Activated naive CD8-positive, alpha-beta T cell treated with anti-CD3 and anti-CD28 coated beads for 36 hours (primary cell): ENCODE measurements around the gene BARX1. TPM values are rescaled to one million over a fixed set of nuclear protein-coding genes. Genes with fewer than 3 reads are reported as not detected.

Source experiments
- DNase-seq: peaks from one replicate; pipeline ENCODE4 v3.0.0; 2021
- H3K27ac Mint-ChIP-seq: one replicate; pipeline ENCODE4 v1.8.0; 2022; ENCODE audit warnings: mild to moderate bottlenecking, moderate library complexity, mixed read lengths
- H3K27me3 Mint-ChIP-seq: one replicate; pipeline ENCODE4 v1.8.0; 2022; ENCODE audit warnings: mild to moderate bottlenecking, mixed read lengths
- H3K36me3 Mint-ChIP-seq: one replicate; pipeline ENCODE4 v1.8.0; 2021; ENCODE audit warnings: mild to moderate bottlenecking, mixed read lengths
- H3K4me1 Mint-ChIP-seq: one replicate; pipeline ENCODE4 v1.8.0; 2021; ENCODE audit warnings: mixed read lengths
- H3K4me3 Mint-ChIP-seq: one replicate; pipeline ENCODE4 v1.8.0; 2022; ENCODE audit warnings: mild to moderate bottlenecking, moderate library complexity, mixed read lengths
- H3K9me3 Mint-ChIP-seq: one replicate; pipeline ENCODE4 v1.8.0; 2022; ENCODE audit warnings: mixed read lengths
- total RNA-seq, 2 experiments: library from RNA; stranded (reverse); gene quantifications; one replicate each; pipeline ENCODE4 v1.2.3, GENCODE V29; 2021

BARX1 gene
- total RNA-seq, 2 experiments from 2014 or later: 2.9 to 3.8 TPM

DNA sequence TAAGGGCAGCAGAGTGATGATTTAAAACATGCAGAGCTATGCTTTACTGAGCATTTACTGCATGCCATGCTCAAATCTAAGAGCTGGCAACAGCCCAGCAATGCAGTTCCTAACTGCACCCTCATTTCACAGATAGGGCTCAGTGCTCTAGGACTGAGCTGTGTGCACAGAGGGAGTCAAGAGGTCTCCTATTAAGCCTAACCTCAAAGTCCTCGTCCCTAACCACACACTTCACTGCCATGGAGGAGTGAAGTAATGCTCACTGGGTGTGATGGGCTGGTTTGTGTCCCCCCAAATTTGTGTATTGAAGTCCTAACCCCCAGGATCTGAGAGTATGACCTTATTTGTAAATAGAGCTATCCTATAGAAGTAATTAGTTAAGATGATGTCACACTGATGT lies 25.9 kb downstream of the BARX1 start:
- Mint-ChIP-seq H3K36me3 (no peaks in the 10 kb centered on the region), H3K27ac (no peak overlapping the region), H3K9me3 (no peaks in the 10 kb centered on the region), H3K4me1 (no peaks in the 10 kb centered on the region), H3K4me3 (no peak overlapping the region), H3K27me3 (peaks cover 27% of the 10 kb centered on the region)
- no peak for DNase-seq

DNA sequence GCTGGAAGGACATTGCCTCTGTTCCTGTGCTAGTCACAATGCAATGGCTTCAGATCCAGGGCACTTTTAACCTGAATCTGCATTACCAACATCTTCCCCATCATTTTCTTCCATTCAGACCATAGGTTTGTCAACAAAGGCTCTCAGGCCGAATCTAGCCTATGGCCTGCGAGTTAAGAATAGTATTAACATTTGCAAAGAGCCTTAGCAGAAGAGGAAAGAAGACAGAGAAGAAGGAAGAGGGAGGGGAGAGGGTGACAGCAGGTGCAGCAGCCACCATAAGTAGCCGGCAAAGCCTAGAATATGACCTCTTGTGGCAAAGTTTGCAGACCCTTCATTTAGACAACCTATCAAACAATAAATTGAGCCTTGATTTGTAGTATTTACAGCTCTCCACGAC lies 32.6 kb downstream of the BARX1 start:
- H3K27me3 Mint-ChIP-seq: peaks cover 12% of the 10 kb centered on the region
- no peak overlapping the region for H3K4me3 Mint-ChIP-seq
- H3K9me3 Mint-ChIP-seq: no peaks in the 10 kb centered on the region
- H3K4me1 Mint-ChIP-seq: no peaks in the 10 kb centered on the region
- no peak overlapping the region for H3K27ac Mint-ChIP-seq
- no peak for DNase-seq
- no peaks in the 10 kb centered on the region for H3K36me3 Mint-ChIP-seq

DNA sequence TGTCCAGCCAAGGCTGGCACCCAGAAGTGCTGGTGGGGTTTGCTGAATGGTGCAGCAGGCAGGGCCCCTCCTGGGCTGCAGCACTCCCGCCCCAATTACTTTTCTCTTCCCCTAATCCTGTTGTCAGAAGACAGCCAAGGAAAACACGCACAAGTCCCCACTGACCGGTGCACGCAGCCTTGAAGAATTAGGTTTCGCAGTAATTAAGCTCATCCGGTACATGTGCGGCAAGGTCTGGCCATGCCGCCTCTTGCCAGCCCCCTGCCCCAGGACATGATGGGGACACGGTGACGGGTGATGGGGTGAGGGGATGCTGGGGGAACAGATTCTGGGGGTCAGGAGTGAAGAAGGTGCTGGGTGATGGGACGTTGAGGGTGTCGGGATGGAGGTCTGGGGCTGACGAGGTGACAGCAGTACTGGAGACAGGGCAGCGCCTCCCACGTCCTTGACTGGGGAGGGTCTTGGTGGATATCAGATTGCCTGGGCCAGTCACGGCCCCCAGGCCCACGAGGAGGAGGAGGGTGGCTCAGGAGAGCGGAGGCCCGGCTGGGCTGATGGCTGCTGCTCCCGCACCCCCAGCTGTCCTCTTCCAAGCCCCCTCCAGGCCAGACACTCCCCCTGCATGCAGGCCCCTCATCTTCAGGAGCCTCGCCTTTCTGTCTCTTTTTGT lies 34.9 kb downstream of the BARX1 start:
- H3K27me3 Mint-ChIP-seq: peaks cover 4% of the 10 kb centered on the region
- H3K9me3 Mint-ChIP-seq: no peaks in the 10 kb centered on the region
- no peak for DNase-seq
- H3K27ac Mint-ChIP-seq: no peak overlapping the region
- H3K4me3 Mint-ChIP-seq: no peak overlapping the region
- no peaks in the 10 kb centered on the region for H3K4me1 Mint-ChIP-seq
- no peaks in the 10 kb centered on the region for H3K36me3 Mint-ChIP-seq

DNA sequence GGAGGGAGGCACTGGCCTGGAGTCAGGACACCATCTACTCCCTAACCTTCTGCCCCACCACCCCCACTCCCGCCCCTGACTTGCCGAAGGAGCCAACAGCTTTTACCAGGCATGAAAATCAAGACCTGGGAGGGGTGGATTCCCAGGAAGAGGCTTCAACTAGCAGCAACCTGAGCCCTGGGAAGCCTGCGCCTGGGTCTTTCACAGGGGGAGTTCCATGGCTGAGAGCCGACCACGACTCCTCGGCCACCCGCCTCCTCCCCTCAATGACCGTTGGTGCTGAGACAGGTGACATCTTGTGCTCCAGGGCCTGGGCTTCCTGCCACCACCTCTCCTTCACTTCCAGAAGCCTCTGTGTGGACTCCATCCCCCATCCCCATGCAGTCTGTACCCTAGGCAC lies 37.1 kb downstream of the BARX1 start:
- Mint-ChIP-seq H3K4me3 (no peak overlapping the region), H3K27me3 (peaks cover 4% of the 10 kb centered on the region), H3K27ac (no peak overlapping the region), H3K4me1 (no peaks in the 10 kb centered on the region), H3K36me3 (no peaks in the 10 kb centered on the region), H3K9me3 (no peaks in the 10 kb centered on the region)
- DNase-seq: no peak

DNA sequence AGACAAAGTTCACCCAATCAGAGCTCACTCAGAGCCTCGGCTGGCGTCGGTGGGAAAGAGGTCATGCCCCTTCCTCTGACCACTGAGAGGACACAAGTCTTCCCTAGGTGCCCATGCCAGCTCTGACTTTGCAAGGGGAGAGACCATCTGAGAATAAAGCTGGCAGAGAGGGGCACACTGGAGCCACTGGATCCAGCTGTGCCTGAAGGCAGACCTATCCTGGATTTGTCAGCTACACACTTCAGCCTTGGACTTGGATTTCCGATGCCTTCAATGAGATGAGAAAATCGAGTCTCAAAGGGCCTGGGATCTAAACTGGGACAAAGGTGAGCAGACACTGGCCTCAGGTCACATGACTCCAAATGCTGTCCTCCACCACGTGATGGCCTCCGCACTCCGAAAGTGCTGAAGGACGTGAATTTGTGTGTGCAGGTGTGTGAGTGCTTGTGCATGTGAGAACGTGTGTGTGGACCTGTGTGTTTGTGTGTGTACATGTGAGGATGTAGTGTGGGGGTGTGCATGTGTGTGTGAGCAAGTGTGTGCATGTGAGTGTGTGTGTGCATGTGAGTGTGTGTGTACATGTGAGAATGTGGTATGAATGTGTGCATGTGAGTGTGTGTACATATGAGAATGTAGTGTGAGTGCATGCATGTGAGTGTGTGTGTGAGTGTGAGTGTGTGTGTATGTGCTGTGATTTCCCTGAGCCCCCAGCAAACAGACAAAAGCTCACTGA lies 37.9 kb downstream of the BARX1 start:
- Mint-ChIP-seq H3K4me3 (no peak overlapping the region), H3K27ac (no peak overlapping the region), H3K27me3 (peaks cover 4% of the 10 kb centered on the region), H3K4me1 (no peaks in the 10 kb centered on the region), H3K36me3 (no peaks in the 10 kb centered on the region), H3K9me3 (no peaks in the 10 kb centered on the region)
- DNase-seq: no peak

DNA sequence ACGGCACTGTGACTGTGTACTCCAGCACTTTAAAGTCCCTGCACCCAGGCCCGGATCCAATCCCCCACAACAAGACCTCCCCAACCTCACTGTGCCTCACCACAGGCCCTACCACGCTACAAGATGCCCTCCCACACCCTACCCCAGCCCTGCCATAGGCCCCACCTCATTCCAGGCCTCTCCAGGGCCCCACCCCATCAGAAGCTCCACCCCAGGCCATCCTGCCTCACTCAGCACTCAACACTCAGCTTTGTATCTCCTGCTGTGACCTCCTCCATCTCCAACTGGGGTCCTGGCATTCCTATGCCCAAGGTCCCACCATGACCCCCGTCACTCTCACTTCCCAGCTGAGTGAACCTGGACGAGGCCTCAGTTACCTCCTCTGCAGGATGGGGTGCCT lies 38.8 kb downstream of the BARX1 start:
- Mint-ChIP-seq H3K36me3 (no peaks in the 10 kb centered on the region), H3K4me1 (no peaks in the 10 kb centered on the region), H3K9me3 (no peaks in the 10 kb centered on the region), H3K4me3 (no peak overlapping the region), H3K27me3 (peaks cover 4% of the 10 kb centered on the region), H3K27ac (no peak overlapping the region)
- DNase-seq: no peak

DNA sequence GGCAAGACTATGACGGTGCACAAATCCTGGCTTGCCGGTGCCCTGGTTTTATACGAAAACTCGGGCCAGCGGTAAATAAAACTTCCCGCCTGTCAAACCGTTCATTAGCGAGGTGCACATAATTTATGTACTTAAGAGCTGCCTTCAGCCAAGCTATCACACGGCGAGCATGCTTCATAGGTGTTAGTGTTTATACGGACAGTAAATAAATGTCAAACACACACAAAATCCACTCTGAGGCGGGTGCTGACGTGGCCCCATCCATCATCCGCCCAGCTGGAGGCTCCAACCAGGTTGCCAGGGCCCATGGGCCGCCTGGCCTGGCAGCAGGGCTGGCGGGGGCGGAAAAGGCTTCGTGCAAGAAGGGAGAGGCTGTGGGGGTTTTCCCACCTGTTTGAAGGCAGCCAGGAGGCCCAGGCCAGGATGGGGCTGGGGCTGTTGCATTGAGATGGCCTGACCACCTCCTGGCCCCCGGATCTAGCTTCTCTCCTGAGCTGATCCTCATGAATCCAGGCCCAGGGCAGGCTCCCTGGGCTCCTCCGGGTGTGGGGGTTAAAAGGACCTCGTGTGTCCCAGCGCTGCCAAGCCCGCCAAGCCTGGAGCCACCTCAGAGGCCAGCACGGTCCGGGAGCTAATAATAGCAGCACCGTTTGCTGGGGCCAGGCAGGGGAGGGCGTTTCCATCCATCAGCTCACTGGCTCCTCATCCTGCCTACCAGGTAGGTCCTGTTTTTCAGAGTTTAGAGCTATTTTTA lies 43.2 kb downstream of the BARX1 start:
- Mint-ChIP-seq H3K4me1 (peaks cover 5% of the 10 kb centered on the region), H3K36me3 (no peaks in the 10 kb centered on the region), H3K4me3 (no peak overlapping the region), H3K9me3 (no peaks in the 10 kb centered on the region), H3K27ac (no peak overlapping the region), H3K27me3 (peaks cover 14% of the 10 kb centered on the region)
- DNase-seq: no peak

DNA sequence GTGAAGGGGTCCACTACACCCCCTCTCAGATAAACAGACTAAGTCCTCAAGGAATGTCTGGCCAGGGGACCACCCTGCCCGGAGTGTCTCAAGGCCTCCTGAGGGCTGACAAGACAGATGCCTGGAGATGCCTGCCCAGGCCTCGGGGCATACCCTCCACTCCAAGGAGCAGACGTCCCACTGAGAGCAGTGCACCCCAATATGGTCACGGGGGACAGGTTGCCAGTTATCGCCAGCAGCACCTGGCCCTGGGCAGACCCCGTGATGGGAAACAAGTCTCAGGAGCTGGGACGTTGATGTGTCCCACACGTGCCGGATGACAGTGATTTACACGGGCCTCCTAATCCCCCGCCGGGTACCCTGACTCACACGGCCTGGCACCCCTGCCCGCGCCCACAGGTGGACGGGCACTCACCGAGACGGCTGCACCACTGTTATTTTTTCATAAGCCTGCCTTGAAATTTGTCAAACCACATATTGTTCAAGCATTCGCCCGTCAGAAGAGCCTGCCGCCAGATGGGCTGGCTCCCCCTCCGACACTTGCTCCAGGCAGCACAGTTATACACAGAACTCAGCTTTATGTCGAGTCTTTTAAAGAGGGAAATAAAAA lies 43.9 kb downstream of the BARX1 start:
- DNase-seq: no peak
- H3K27ac Mint-ChIP-seq: no peak overlapping the region
- H3K36me3 Mint-ChIP-seq: no peaks in the 10 kb centered on the region
- H3K9me3 Mint-ChIP-seq: no peaks in the 10 kb centered on the region
- H3K4me1 Mint-ChIP-seq: peaks cover 5% of the 10 kb centered on the region
- H3K4me3 Mint-ChIP-seq: no peak overlapping the region
- peaks cover 14% of the 10 kb centered on the region for H3K27me3 Mint-ChIP-seq

DNA sequence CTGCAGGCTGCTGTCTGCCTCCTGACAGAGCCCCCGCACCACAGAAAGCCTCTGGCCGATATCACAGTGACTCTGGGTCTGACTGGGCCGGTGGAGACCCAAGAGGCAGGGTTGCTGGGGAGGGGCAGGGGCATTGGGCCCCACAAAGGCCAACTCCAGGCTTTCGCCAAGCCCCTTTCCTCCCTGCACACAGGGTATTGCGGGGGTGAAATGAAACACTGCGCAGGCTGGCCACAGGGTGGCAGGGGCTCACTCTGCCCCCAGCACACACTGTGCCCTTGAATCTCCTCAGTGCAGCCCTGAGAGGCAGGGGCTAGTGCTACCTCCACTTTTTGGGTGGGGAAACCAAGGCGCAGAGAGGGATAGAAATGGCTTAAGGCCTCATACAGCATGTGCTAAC lies 44.6 kb downstream of the BARX1 start:
- H3K4me3 Mint-ChIP-seq: no peak overlapping the region
- no peaks in the 10 kb centered on the region for H3K36me3 Mint-ChIP-seq
- H3K27ac Mint-ChIP-seq: no peak overlapping the region
- H3K27me3 Mint-ChIP-seq: peaks cover 14% of the 10 kb centered on the region
- peaks cover 5% of the 10 kb centered on the region for H3K4me1 Mint-ChIP-seq
- no peak for DNase-seq
- no peaks in the 10 kb centered on the region for H3K9me3 Mint-ChIP-seq

DNA sequence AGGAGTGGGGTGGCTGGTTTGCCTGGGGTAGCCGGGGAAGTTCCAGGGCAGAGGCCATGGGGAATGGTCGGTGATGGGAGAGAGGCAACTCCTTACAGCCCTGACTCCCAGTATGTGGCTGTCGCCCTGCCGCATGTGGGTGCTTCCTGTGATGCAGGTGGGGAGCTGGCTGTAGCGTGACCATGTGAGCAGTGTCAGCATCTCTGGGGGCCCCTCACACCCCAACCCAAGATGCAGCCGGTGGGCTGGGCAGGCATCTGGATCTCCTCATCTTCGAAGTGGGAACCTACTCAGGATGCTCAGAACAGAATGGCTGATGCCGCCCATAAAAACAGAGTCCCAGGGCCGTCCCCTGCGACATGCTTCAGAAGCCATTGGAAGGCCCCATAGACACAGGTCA lies 45.0 kb downstream of the BARX1 start:
- H3K4me1 Mint-ChIP-seq: peaks cover 5% of the 10 kb centered on the region
- no peak overlapping the region for H3K4me3 Mint-ChIP-seq
- no peak overlapping the region for H3K27ac Mint-ChIP-seq
- peaks cover 14% of the 10 kb centered on the region for H3K27me3 Mint-ChIP-seq
- no peaks in the 10 kb centered on the region for H3K36me3 Mint-ChIP-seq
- no peaks in the 10 kb centered on the region for H3K9me3 Mint-ChIP-seq
- no peak for DNase-seq

DNA sequence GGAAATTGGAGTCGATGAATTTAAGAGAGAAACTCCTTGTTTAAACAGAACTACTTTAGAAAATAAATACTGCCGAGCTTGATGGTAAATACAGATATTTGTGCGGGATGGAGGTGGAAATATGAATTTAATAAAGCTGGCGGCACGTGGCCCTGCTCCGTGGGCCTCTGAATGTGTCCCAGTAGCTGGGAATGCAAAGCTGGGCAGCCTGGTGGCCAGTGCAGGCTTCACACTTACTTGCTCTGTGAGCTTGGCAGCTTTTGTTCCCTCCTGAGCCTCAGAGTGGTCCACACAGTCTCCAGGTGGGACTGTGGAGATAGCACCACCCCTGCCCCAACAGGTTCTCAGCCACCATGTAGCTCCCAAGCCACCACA lies 45.9 kb downstream of the BARX1 start:
- Mint-ChIP-seq H3K4me3 (no peak overlapping the region), H3K27ac (no peak overlapping the region), H3K36me3 (no peaks in the 10 kb centered on the region), H3K9me3 (no peaks in the 10 kb centered on the region), H3K27me3 (peaks cover 14% of the 10 kb centered on the region), H3K4me1 (peaks cover 5% of the 10 kb centered on the region)
- DNase-seq: no peak

DNA sequence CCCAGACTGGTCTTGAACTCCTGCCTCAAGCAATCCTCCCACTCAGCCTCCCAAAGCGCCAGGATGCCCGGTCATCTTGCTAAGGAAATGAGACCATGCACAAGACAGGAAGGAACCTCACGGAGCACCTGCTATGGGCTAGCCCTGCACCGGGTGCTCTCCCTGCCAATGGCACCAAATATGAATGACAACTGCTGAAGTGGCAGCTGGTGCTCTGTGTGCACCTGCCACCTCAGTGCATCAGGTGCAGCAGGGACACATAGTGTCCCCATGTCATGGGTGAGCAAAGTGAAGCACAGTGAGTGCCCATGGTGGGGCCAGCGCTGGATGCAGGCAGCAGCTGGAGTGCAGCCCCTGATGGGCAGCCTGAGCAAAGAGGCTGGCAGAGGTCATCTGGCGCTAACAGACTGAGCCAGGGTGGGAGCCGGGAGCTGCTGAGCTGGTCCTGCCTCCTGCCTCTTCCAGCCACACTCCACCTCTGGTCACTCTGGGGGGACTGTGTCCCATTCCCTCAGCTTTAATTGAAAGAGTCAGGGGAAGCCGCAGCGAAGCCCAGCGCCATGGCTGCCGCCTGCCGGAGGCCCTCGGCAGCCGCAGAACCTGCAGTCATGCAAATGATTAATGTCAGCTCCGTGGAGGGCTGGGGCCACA lies 46.4 kb downstream of the BARX1 start:
- no peaks in the 10 kb centered on the region for H3K36me3 Mint-ChIP-seq
- H3K4me3 Mint-ChIP-seq: no peak overlapping the region
- DNase-seq: peak; percentile 11
- H3K27ac Mint-ChIP-seq: no peak overlapping the region
- peaks cover 5% of the 10 kb centered on the region for H3K4me1 Mint-ChIP-seq
- peaks cover 14% of the 10 kb centered on the region for H3K27me3 Mint-ChIP-seq
- H3K9me3 Mint-ChIP-seq: no peaks in the 10 kb centered on the region

DNA sequence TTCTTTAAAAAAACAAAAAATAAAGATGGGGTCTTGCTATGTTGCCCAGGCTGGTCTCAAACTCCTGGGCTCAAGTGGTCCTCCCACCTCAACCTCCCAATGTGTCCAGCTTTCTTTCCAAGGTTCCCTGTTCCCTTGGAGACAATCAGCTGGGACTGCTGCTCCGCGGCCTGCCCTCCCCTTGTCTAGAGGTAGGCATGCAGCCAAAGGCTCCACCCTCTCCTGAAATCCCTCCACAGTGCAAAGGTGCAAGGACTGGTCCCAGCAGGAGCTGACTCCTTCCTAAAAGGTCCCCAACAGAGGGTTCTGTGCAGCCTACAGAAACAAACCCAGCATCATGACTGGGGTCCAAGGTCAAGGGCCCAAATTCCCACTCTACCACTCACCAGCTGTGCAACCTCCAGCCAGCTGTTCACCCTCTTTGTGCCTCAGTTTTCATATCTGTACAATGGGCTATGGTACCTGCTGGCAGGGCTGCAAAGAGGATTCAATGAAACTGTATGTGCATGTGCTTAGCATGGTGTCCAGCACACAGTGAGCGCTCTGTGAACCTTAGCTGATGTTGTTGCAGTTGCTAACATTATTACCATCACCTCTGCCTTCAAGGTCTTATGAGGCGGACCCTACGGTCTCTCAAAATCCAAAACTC lies 47.5 kb downstream of the BARX1 start:
- Mint-ChIP-seq H3K9me3 (no peaks in the 10 kb centered on the region), H3K27me3 (peaks cover 14% of the 10 kb centered on the region), H3K4me3 (no peak overlapping the region), H3K27ac (no peak overlapping the region), H3K4me1 (peaks cover 5% of the 10 kb centered on the region), H3K36me3 (no peaks in the 10 kb centered on the region)
- no peak for DNase-seq

DNA sequence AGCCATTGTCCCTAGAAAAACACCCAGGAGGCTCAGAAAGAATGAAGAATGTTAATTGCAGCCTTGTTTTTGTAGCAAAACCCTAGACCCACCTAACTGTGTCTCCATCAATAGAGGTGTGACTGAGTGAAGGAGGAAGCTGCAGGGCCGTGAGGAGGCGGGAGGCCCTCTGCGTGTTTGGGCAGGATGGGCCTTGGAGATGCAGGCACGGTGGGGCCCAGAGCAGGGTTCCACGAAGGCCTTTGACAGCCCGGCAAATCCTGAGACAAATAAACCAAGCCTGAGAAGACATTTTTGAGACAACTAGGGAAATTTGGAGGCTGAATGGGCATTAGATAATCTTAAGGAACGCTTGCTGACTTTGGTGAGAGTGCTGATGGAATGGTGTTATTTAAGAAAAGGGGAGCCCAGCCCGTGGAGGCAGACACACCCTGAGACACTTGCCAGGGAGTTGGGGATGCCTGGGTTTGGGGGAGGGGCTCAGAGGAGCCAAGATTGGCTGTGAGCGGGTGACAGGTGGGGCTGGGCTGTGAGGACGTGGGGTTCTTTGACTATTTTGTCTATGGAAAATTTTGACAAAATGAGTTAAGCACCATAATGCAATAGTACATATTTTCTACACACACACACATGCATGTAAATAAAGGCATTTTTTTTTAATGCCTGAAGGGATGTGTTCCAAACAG lies 48.8 kb downstream of the BARX1 start:
- DNase-seq: no peak
- Mint-ChIP-seq H3K9me3 (no peaks in the 10 kb centered on the region), H3K4me1 (peaks cover 5% of the 10 kb centered on the region), H3K36me3 (no peaks in the 10 kb centered on the region), H3K27ac (peak overlapping the region; percentile 17), H3K4me3 (no peak overlapping the region), H3K27me3 (peaks cover 14% of the 10 kb centered on the region)
